Measurements from ENCODE around the gene PCDHGC5.
A peak's percentile ranks its signal among the peaks of the same experiment; 100 is the strongest.

The PCDHGC5 gene

GRCh38 chr5:141513627-141514329 is 24.9 kb downstream of the PCDHGC5 start:
- peak; percentile 61 to 75 for DNase-seq

- no peak for DNase-seq
Measured at GRCh38 chr5:141514330-141515133, 25.7 kb downstream of the PCDHGC5 start.

GRCh38 chr5:141515141-141515540 is 26.3 kb downstream of the PCDHGC5 start:
- DNase-seq: no peak

GRCh38 chr5:141515946-141516671 is 27.2 kb downstream of the PCDHGC5 start:
- DNase-seq: no peak

- DNase-seq: no peak
Measured at GRCh38 chr5:141516672-141517025, 27.8 kb downstream of the PCDHGC5 start.

GRCh38 chr5:141517312-141517711 is 28.4 kb downstream of the PCDHGC5 start:
- no peak for DNase-seq

- DNase-seq: no peak
Measured at GRCh38 chr5:141517880-141518617, 29.2 kb downstream of the PCDHGC5 start.

- DNase-seq: no peak
Measured at GRCh38 chr5:141518618-141519015, 29.7 kb downstream of the PCDHGC5 start.

GRCh38 chr5:141519605-141520565 is 31.0 kb downstream of the PCDHGC5 start:
- DNase-seq: no peak

- DNase-seq: no peak
Measured at GRCh38 chr5:141521244-141521781, 32.4 kb downstream of the PCDHGC5 start.

GRCh38 chr5:141522301-141522700 is 33.4 kb downstream of the PCDHGC5 start:
- DNase-seq: no peak

GRCh38 chr5:141523991-141524390 is 35.1 kb downstream of the PCDHGC5 start:
- no peak for DNase-seq

- DNase-seq: peak; percentile 82 to 95
Measured at GRCh38 chr5:141524604-141525597, 36.0 kb downstream of the PCDHGC5 start.

GRCh38 chr5:141525653-141526052 is 36.8 kb downstream of the PCDHGC5 start:
- no peak for DNase-seq

- no peak for DNase-seq
Measured at GRCh38 chr5:141527426-141527825, 38.5 kb downstream of the PCDHGC5 start.

- peak; percentile 61 to 85 for DNase-seq
Measured at GRCh38 chr5:141528291-141528984, 39.6 kb downstream of the PCDHGC5 start.

- DNase-seq: no peak
Measured at GRCh38 chr5:141529002-141529401, 40.1 kb downstream of the PCDHGC5 start.

GRCh38 chr5:141529873-141530272 is 41.0 kb downstream of the PCDHGC5 start:
- DNase-seq: no peak

- no peak for DNase-seq
Measured at GRCh38 chr5:141532726-141533125, 43.8 kb downstream of the PCDHGC5 start.
